GM12872 (cell line): ENCODE measurements around the gene SLC2A4.

ENCODE experiments used
- CTCF ChIP-seq: IDR thresholded peaks from 3 replicates; pipeline ENCODE4 v1.5.1; 2011; ENCODE audit warnings: low read depth, mild to moderate bottlenecking, low read length, moderate library complexity; ENCODE audit not compliant: insufficient read depth

Gene SLC2A4

GRCh38 chr17:7237266-7237760, 44.2 kb upstream of the SLC2A4 start:
- TF ChIP-seq CTCF = no peak

- no peak for TF ChIP-seq CTCF
These were observed 43.6 kb upstream of the SLC2A4 start for GRCh38 chr17:7237761-7238419.

GRCh38 chr17:7238420-7239090, 43.0 kb upstream of the SLC2A4 start:
- no peak for TF ChIP-seq CTCF

DNA sequence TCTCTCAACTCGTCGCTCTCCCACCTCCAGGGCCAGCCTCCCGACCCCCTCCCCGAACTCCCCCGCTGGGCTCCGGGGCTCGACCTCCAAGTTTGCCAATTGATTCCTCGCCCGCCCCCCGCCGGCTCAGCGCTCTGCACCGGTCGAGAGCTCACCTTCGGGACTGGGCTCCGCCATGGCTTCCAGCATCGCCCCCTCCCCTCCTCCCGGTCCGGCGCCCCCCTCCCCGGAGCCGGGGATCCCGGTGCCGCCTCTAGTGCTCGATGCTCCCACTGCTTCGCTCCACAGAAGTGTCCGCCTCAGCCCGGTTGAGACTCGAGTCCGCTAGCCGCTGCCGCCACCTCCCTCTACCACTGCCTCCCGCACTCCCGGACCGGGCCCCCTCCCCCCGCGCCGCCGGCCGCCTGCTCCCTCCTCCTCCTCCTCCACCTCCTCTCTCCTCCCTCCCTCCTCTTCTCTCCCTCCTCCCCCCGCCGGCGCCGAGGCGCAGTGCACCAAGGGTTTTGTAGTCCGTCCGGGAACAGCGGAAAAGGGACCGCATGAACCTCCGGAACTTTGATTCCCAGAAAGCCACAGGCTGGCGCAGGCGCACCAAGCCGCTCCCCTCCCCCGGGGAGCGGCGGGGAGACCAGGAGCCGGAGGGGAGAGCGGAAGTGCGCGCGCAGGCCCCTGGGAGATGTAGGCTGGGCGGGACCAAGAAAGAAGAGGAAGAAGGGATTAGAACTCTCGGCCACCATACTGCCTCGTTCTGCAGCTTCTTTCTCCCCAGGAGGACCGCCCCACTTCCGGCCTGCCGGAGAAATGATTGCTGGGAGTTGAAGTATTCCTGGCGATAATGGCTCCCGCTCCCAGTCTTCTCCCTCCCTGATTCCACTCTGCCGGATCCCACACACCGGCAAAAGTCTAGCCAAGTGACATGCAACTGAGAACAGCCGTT, 42.2 kb upstream of the SLC2A4 start, which contains the start of gene PHF23:
Gene PHF23 (minus strand): TSS at position 367 of the 937 bp plus-strand sequence. CDS start 178 bp downstream, at position 189.
- no peak for TF ChIP-seq CTCF

- TF ChIP-seq CTCF = no peak
These were observed 41.1 kb upstream of the SLC2A4 start for GRCh38 chr17:7240375-7240774.

GRCh38 chr17:7241090-7241733, 40.3 kb upstream of the SLC2A4 start:
- no peak for TF ChIP-seq CTCF
